Activated CD4-positive, alpha-beta memory T cell treated with anti-CD3 and anti-CD28 coated beads, Interleukin-2, amount 10 ng/mL, durations not matched to agents 7 days and 5 days (primary cell): Measurements from ENCODE around the gene RAB15. TPM values are rescaled to one million over a fixed set of nuclear protein-coding genes. Genes with fewer than 3 reads are reported as not detected.

ENCODE experiments used
- CTCF ChIA-PET: fragments of 350-600 bp; sonication (Branson Sonifier 250); formaldehyde crosslinking; loops from one replicate; lab custom pipeline; 2021; ENCODE audit warnings: antibody characterized with exemption, inconsistent platforms; lab: Charles Lee
- POLR2A ChIA-PET: fragments of 350-600 bp; sonication (Branson Sonifier 250); formaldehyde crosslinking; loops from one replicate; lab custom pipeline; 2021; ENCODE audit warnings: antibody characterized with exemption; lab: Charles Lee
- DNase-seq: peaks from one replicate; pipeline ENCODE4 v3.0.0-alpha.2; 2020
- H3K27ac Mint-ChIP-seq: one replicate; pipeline ENCODE4 v1.8.0; 2021; ENCODE audit warnings: mild to moderate bottlenecking, mixed read lengths
- H3K27me3 Mint-ChIP-seq: one replicate; pipeline ENCODE4 v1.8.0; 2021; ENCODE audit warnings: mixed read lengths
- H3K36me3 Mint-ChIP-seq: one replicate; pipeline ENCODE4 v1.8.0; 2021; ENCODE audit warnings: low read depth, mixed read lengths
- H3K4me1 Mint-ChIP-seq: one replicate; pipeline ENCODE4 v1.8.0; 2021; ENCODE audit warnings: mixed read lengths
- H3K4me3 Mint-ChIP-seq: one replicate; pipeline ENCODE4 v1.8.0; 2021; ENCODE audit warnings: mild to moderate bottlenecking, mixed read lengths
- H3K9me3 Mint-ChIP-seq: one replicate; pipeline ENCODE4 v1.8.0; 2021; ENCODE audit warnings: mixed read lengths
- total RNA-seq, 2 experiments: library from RNA; stranded (reverse); gene quantifications; one replicate each; pipeline ENCODE4 v1.2.3, GENCODE V29; 2021

The RAB15 gene
- total RNA-seq, 2 experiments from 2014 or later = 1.5 to 1.7 TPM

- H3K4me1 Mint-ChIP-seq = no peaks in the 10 kb centered on the region
- no peaks in the 10 kb centered on the region for H3K9me3 Mint-ChIP-seq
- no peak overlapping the region for H3K4me3 Mint-ChIP-seq
- ChIA-PET CTCF (interaction anchor here (0.8 to 1.7 kb wide), 2 partner anchors 12 to 74 kb away, joined by 3 to 5 read pairs; no protein-coding TSS in a partner anchor), POLR2A (no interaction called here)
- no peak overlapping the region for H3K27ac Mint-ChIP-seq
- H3K27me3 Mint-ChIP-seq = no peaks in the 10 kb centered on the region
- no peak for DNase-seq
- no peaks in the 10 kb centered on the region for H3K36me3 Mint-ChIP-seq
Measured at GRCh38 chr14:64965356-64966000, 6.7 kb downstream of the RAB15 start.

GRCh38 chr14:64963611-64964010 lies 8.5 kb downstream of the RAB15 start:
- DNase-seq = no peak
- no peak overlapping the region for H3K27ac Mint-ChIP-seq
- H3K27me3 Mint-ChIP-seq = no peaks in the 10 kb centered on the region
- no peaks in the 10 kb centered on the region for H3K36me3 Mint-ChIP-seq
- POLR2A ChIA-PET = no interaction called here
- CTCF ChIA-PET = no interaction called here
- no peaks in the 10 kb centered on the region for H3K9me3 Mint-ChIP-seq
- H3K4me1 Mint-ChIP-seq = no peaks in the 10 kb centered on the region
- no peak overlapping the region for H3K4me3 Mint-ChIP-seq

- Mint-ChIP-seq H3K4me1 (no peaks in the 10 kb centered on the region), H3K9me3 (no peaks in the 10 kb centered on the region), H3K4me3 (no peak overlapping the region), H3K36me3 (no peaks in the 10 kb centered on the region), H3K27me3 (no peaks in the 10 kb centered on the region), H3K27ac (no peak overlapping the region)
- ChIA-PET CTCF (no interaction called here), POLR2A (no interaction called here)
- no peak for DNase-seq
Measured at GRCh38 chr14:64960762-64961276, 11.3 kb downstream of the RAB15 start.

- Mint-ChIP-seq H3K4me1 (no peaks in the 10 kb centered on the region), H3K27me3 (no peaks in the 10 kb centered on the region), H3K36me3 (no peaks in the 10 kb centered on the region), H3K27ac (no peak overlapping the region), H3K4me3 (no peak overlapping the region), H3K9me3 (no peaks in the 10 kb centered on the region)
- POLR2A ChIA-PET = no interaction called here
- DNase-seq = no peak
- CTCF ChIA-PET = interaction anchor here (0.8 to 1.5 kb wide), 3 partner anchors 10 to 54 kb away, joined by 3 to 5 read pairs (median 4); no protein-coding TSS in a partner anchor
Measured at GRCh38 chr14:64958743-64959142, 13.4 kb downstream of the RAB15 start.

- no peak overlapping the region for H3K4me3 Mint-ChIP-seq
- H3K27ac Mint-ChIP-seq = no peak overlapping the region
- no peaks in the 10 kb centered on the region for H3K27me3 Mint-ChIP-seq
- H3K4me1 Mint-ChIP-seq = no peaks in the 10 kb centered on the region
- ChIA-PET POLR2A (no interaction called here), CTCF (interaction anchor here (0.8 to 1.3 kb wide), 2 partner anchors 10 to 54 kb away, joined by 3 to 4 read pairs; no protein-coding TSS in a partner anchor)
- no peaks in the 10 kb centered on the region for H3K9me3 Mint-ChIP-seq
- no peaks in the 10 kb centered on the region for H3K36me3 Mint-ChIP-seq
- DNase-seq = no peak
Measured at GRCh38 chr14:64958201-64958600, 13.9 kb downstream of the RAB15 start.

- no peak for DNase-seq
- H3K36me3 Mint-ChIP-seq = no peaks in the 10 kb centered on the region
- no peak overlapping the region for H3K27ac Mint-ChIP-seq
- POLR2A ChIA-PET = interaction anchor here (0.7 to 1.2 kb wide), 2 partner anchors 13 to 25 kb away, joined by 3 to 4 read pairs; no protein-coding TSS in a partner anchor
- no peaks in the 10 kb centered on the region for H3K4me1 Mint-ChIP-seq
- no peaks in the 10 kb centered on the region for H3K27me3 Mint-ChIP-seq
- no peaks in the 10 kb centered on the region for H3K9me3 Mint-ChIP-seq
- H3K4me3 Mint-ChIP-seq = no peak overlapping the region
- CTCF ChIA-PET = no interaction called here
Measured at GRCh38 chr14:64956697-64957406, 15.3 kb downstream of the RAB15 start.

GRCh38 chr14:64955297-64955696 lies 16.8 kb downstream of the RAB15 start:
- ChIA-PET POLR2A (no interaction called here), CTCF (no interaction called here)
- DNase-seq = no peak
- Mint-ChIP-seq H3K4me1 (no peaks in the 10 kb centered on the region), H3K27ac (no peak overlapping the region), H3K36me3 (no peaks in the 10 kb centered on the region), H3K4me3 (no peak overlapping the region), H3K27me3 (no peaks in the 10 kb centered on the region), H3K9me3 (no peaks in the 10 kb centered on the region)

GRCh38 chr14:64954491-64955240 lies 17.5 kb downstream of the RAB15 start:
- Mint-ChIP-seq H3K27me3 (no peaks in the 10 kb centered on the region), H3K36me3 (no peaks in the 10 kb centered on the region), H3K9me3 (no peaks in the 10 kb centered on the region), H3K4me3 (no peak overlapping the region), H3K27ac (no peak overlapping the region), H3K4me1 (no peaks in the 10 kb centered on the region)
- CTCF ChIA-PET = no interaction called here
- POLR2A ChIA-PET = no interaction called here
- DNase-seq = no peak

- no peak for DNase-seq
- Mint-ChIP-seq H3K9me3 (no peaks in the 10 kb centered on the region), H3K4me3 (no peak overlapping the region), H3K27ac (no peak overlapping the region), H3K4me1 (no peaks in the 10 kb centered on the region), H3K36me3 (no peaks in the 10 kb centered on the region), H3K27me3 (no peaks in the 10 kb centered on the region)
- ChIA-PET POLR2A (no interaction called here), CTCF (interaction anchor here (1.2 to 1.7 kb wide), 3 partner anchors 12 to 39 kb away, joined by 3 to 5 read pairs (median 5); no protein-coding TSS in a partner anchor)
Measured at GRCh38 chr14:64953661-64954060, 18.5 kb downstream of the RAB15 start.

- no peaks in the 10 kb centered on the region for H3K4me1 Mint-ChIP-seq
- ChIA-PET CTCF (interaction anchor here (1.2 to 1.7 kb wide), 3 partner anchors 12 to 38 kb away, joined by 3 to 5 read pairs (median 5); no protein-coding TSS in a partner anchor), POLR2A (interaction anchor here (1.1 kb wide), 1 partner anchor 39 kb away, joined by 3 read pairs; no protein-coding TSS in a partner anchor)
- no peak for DNase-seq
- no peaks in the 10 kb centered on the region for H3K27me3 Mint-ChIP-seq
- no peak overlapping the region for H3K4me3 Mint-ChIP-seq
- H3K36me3 Mint-ChIP-seq = no peaks in the 10 kb centered on the region
- H3K9me3 Mint-ChIP-seq = no peaks in the 10 kb centered on the region
- H3K27ac Mint-ChIP-seq = no peak overlapping the region
Measured at GRCh38 chr14:64953310-64953654, 18.9 kb downstream of the RAB15 start.

- no peak for DNase-seq
- POLR2A ChIA-PET = interaction anchor here (1.1 kb wide), 1 partner anchor 38 kb away, joined by 3 read pairs; no protein-coding TSS in a partner anchor
- no peaks in the 10 kb centered on the region for H3K27me3 Mint-ChIP-seq
- H3K36me3 Mint-ChIP-seq = peaks cover under 1% of the 10 kb centered on the region
- H3K4me1 Mint-ChIP-seq = no peaks in the 10 kb centered on the region
- H3K4me3 Mint-ChIP-seq = no peak overlapping the region
- CTCF ChIA-PET = interaction anchor here (1.2 to 1.7 kb wide), 3 partner anchors 13 to 38 kb away, joined by 3 to 5 read pairs (median 5); no protein-coding TSS in a partner anchor
- H3K9me3 Mint-ChIP-seq = no peaks in the 10 kb centered on the region
- no peak overlapping the region for H3K27ac Mint-ChIP-seq
Measured at GRCh38 chr14:64952598-64953309, 19.4 kb downstream of the RAB15 start.

- CTCF ChIA-PET = interaction anchor here (1.7 kb wide), 1 partner anchor 24 kb away, joined by 5 read pairs; no protein-coding TSS in a partner anchor
- Mint-ChIP-seq H3K4me1 (no peaks in the 10 kb centered on the region), H3K36me3 (peaks cover 7% of the 10 kb centered on the region), H3K27ac (no peak overlapping the region), H3K4me3 (no peak overlapping the region), H3K9me3 (no peaks in the 10 kb centered on the region), H3K27me3 (no peaks in the 10 kb centered on the region)
- POLR2A ChIA-PET = interaction anchor here (1.3 kb wide), 1 partner anchor 37 kb away, joined by 4 read pairs; the partner anchor contains the start of gene CHURC1
- DNase-seq = no peak
Measured at GRCh38 chr14:64951724-64952123, 20.4 kb downstream of the RAB15 start.
